Stromal cell of bone marrow (primary cell): ENCODE measurements around the gene CACNA1C.
A peak's percentile ranks its signal among the peaks of the same experiment; 100 is the strongest.

ENCODE experiments used
- DNase-seq: peaks from one replicate; pipeline ENCODE4 v3.0.0-alpha.2; 2012; ENCODE audit warnings: low read depth

CACNA1C gene

GRCh38 chr12:2627076-2627834 lies 574.5 kb downstream of the CACNA1C start:
- no peak for DNase-seq

- DNase-seq = no peak
Observed at GRCh38 chr12:2627835-2628191, 575.0 kb downstream of the CACNA1C start.

GRCh38 chr12:2628401-2628800 lies 575.6 kb downstream of the CACNA1C start:
- DNase-seq = no peak

GRCh38 chr12:2629051-2629450 lies 576.3 kb downstream of the CACNA1C start:
- no peak for DNase-seq

GRCh38 chr12:2631653-2632350 lies 579.0 kb downstream of the CACNA1C start:
- DNase-seq = no peak

GRCh38 chr12:2633176-2633824 lies 580.5 kb downstream of the CACNA1C start:
- DNase-seq = no peak

- DNase-seq = no peak
Observed at GRCh38 chr12:2633825-2634200, 581.0 kb downstream of the CACNA1C start.

GRCh38 chr12:2634471-2634870 lies 581.7 kb downstream of the CACNA1C start:
- DNase-seq = no peak

GRCh38 chr12:2636741-2637340 lies 584.1 kb downstream of the CACNA1C start:
- DNase-seq = no peak

- no peak for DNase-seq
Observed at GRCh38 chr12:2637371-2637770, 584.6 kb downstream of the CACNA1C start.

- no peak for DNase-seq
Observed at GRCh38 chr12:2638273-2639019, 585.7 kb downstream of the CACNA1C start.

GRCh38 chr12:2639020-2639298 lies 586.2 kb downstream of the CACNA1C start:
- DNase-seq = no peak

- DNase-seq = peak; percentile 59
Observed at GRCh38 chr12:2640281-2640680, 587.5 kb downstream of the CACNA1C start.

GRCh38 chr12:2640709-2641108 lies 587.9 kb downstream of the CACNA1C start:
- peak; percentile 96 for DNase-seq

- peak; percentile 7 for DNase-seq
Observed at GRCh38 chr12:2641207-2641606, 588.4 kb downstream of the CACNA1C start.

- DNase-seq = no peak
Observed at GRCh38 chr12:2641761-2642160, 589.0 kb downstream of the CACNA1C start.

GRCh38 chr12:2642176-2642892 lies 589.5 kb downstream of the CACNA1C start:
- no peak for DNase-seq

GRCh38 chr12:2642896-2643425 lies 590.2 kb downstream of the CACNA1C start:
- no peak for DNase-seq

GRCh38 chr12:2643576-2644135 lies 590.9 kb downstream of the CACNA1C start:
- no peak for DNase-seq

GRCh38 chr12:2644683-2645405 lies 592.1 kb downstream of the CACNA1C start:
- no peak for DNase-seq
